Heart left ventricle (tissue), 13 donors: ENCODE measurements around the gene ATF1.

Experiments used
- CTCF ChIP-seq, 12 donors: fragments of 200-600 bp; sonication (generic) in 4 of 12; IDR thresholded peaks; one replicate each; pipeline versions ENCODE4 v1.5.0 to v1.8.0; 2018 to 2022; ENCODE audit warnings: antibody characterized with exemption in 12 of 12, mild to moderate bottlenecking in 5 of 12
- POLR2A ChIP-seq, 2 donors: fragments of 450-650 bp; IDR thresholded peaks; one replicate each; pipeline ENCODE4 v1.6.1; 2017; ENCODE audit warnings: antibody characterized with exemption in 2 of 2, mild to moderate bottlenecking in 2 of 2, moderate library complexity in 2 of 2
- donor health status: ischemic (EF 13 %, LVEDD 7.1; RV severe dilation, severe dysfunction).
- donor health status: DM: no; HTN: yes; CAD: no.
- donor health status: DM: no; HTN: no; CAD: no.
- donor health status: ischemic (EF 25% LVEDD 6.9; RV normal size, moderate dysfunction).
- donor health status: ischemic (EF 25% LVEDD 5.7; RV mildly dilated, moderate dysfunction).
- donor health status: ischemic (EF 35%, LVEDD 5.7; RV mildly dilated, moderate dysfunction).
- donor health status: nonischemic (EF 11% LVEDD 7.7; RV severe dilation, severe dysfunction).
- donor health status: DM: yes; HTN: yes; CAD: no.
- donor health status: PGD.
- donor health status: ischemic (EF 29% LVEDD 5.4; RV normal size, mild dysfunction).
- donor health status: nonischemic (EF 23%, LVEDD 6.1; RV moderate dilation, normal function).

GRCh38 chr12:50825372-50825838 lies 61.5 kb downstream of the ATF1 start:
- TF ChIP-seq CTCF (IDR thresholded peaks at IDR 0.05) (peak; percentile 30 to 66 (median 53)), POLR2A (IDR thresholded peaks at IDR 0.05) (no peak)
